ENCODE data around the gene AFF3.
A peak's percentile ranks its signal among the peaks of the same experiment; 100 is the strongest.

The AFF3 gene

GRCh38 chr2:100071335-100072043 is 70.9 kb downstream of the AFF3 start:
- TF ChIP-seq YY1 (IDR thresholded peaks at IDR 0.05; ENCODE audit: low read depth) (no peak), CREB1 (IDR thresholded peaks at IDR 0.05; ENCODE audit: low read depth) (no peak), MAX (IDR thresholded peaks at IDR 0.05) (no peak), CEBPB (IDR thresholded peaks at IDR 0.05) (no peak), EGR1 (IDR thresholded peaks at IDR 0.05) (no peak), REST (IDR thresholded peaks at IDR 0.05; ENCODE audit: low read depth) (no peak), TEAD4 (IDR thresholded peaks at IDR 0.05) (no peak), EP300 (IDR thresholded peaks at IDR 0.05; ENCODE audit: borderline replicate concordance) (no peak), USF1 (IDR thresholded peaks at IDR 0.05) (no peak), RAD21 (IDR thresholded peaks at IDR 0.05; ENCODE audit: low read depth) (no peak)

GRCh38 chr2:100070078-100070477 is 72.3 kb downstream of the AFF3 start:
- no peak for TF ChIP-seq ZBTB7A (IDR thresholded peaks at IDR 0.05; ENCODE audit: low read depth)
- no peak for TF ChIP-seq CREB1 (IDR thresholded peaks at IDR 0.05; ENCODE audit: low read depth)
- no peak for TF ChIP-seq RAD21 (IDR thresholded peaks at IDR 0.05; ENCODE audit: low read depth)
- TF ChIP-seq CEBPB (IDR thresholded peaks at IDR 0.05), result peak; percentile 64
- TF ChIP-seq EP300 (IDR thresholded peaks at IDR 0.05; ENCODE audit: borderline replicate concordance), result no peak
- no peak for TF ChIP-seq TCF12 (IDR thresholded peaks at IDR 0.05; ENCODE audit: low read depth)
- no peak for TF ChIP-seq FOXM1 (IDR thresholded peaks at IDR 0.05; ENCODE audit: borderline replicate concordance, low read depth)

GRCh38 chr2:100068395-100068794 is 74.0 kb downstream of the AFF3 start:
- TF ChIP-seq NFIC (IDR thresholded peaks at IDR 0.05) (no peak), TAF1 (IDR thresholded peaks at IDR 0.05; ENCODE audit: low read depth) (no peak), MAX (IDR thresholded peaks at IDR 0.05) (no peak), REST (IDR thresholded peaks at IDR 0.05; ENCODE audit: low read depth) (no peak), CREB1 (IDR thresholded peaks at IDR 0.05; ENCODE audit: low read depth) (no peak), EP300 (IDR thresholded peaks at IDR 0.05; ENCODE audit: borderline replicate concordance) (no peak), TEAD4 (IDR thresholded peaks at IDR 0.05) (no peak), RAD21 (IDR thresholded peaks at IDR 0.05; ENCODE audit: low read depth) (no peak), FOXM1 (IDR thresholded peaks at IDR 0.05; ENCODE audit: borderline replicate concordance, low read depth) (no peak), YY1 (IDR thresholded peaks at IDR 0.05; ENCODE audit: low read depth) (no peak), CEBPB (IDR thresholded peaks at IDR 0.05) (no peak), ZBTB7A (IDR thresholded peaks at IDR 0.05; ENCODE audit: low read depth) (no peak), USF1 (IDR thresholded peaks at IDR 0.05) (no peak), EGR1 (IDR thresholded peaks at IDR 0.05) (no peak), TCF12 (IDR thresholded peaks at IDR 0.05; ENCODE audit: low read depth) (no peak)

GRCh38 chr2:100067784-100068183 is 74.6 kb downstream of the AFF3 start:
- TF ChIP-seq ZBTB7A (IDR thresholded peaks at IDR 0.05; ENCODE audit: low read depth) (no peak), CREB1 (IDR thresholded peaks at IDR 0.05; ENCODE audit: low read depth) (no peak), FOXM1 (IDR thresholded peaks at IDR 0.05; ENCODE audit: borderline replicate concordance, low read depth) (no peak), TCF12 (IDR thresholded peaks at IDR 0.05; ENCODE audit: low read depth) (no peak)

GRCh38 chr2:100066856-100067255 is 75.5 kb downstream of the AFF3 start:
- TF ChIP-seq NFIC (IDR thresholded peaks at IDR 0.05) (no peak), EP300 (IDR thresholded peaks at IDR 0.05; ENCODE audit: borderline replicate concordance) (no peak), FOXM1 (IDR thresholded peaks at IDR 0.05; ENCODE audit: borderline replicate concordance, low read depth) (no peak), TEAD4 (IDR thresholded peaks at IDR 0.05) (no peak), TCF12 (IDR thresholded peaks at IDR 0.05; ENCODE audit: low read depth) (no peak)

GRCh38 chr2:100066246-100066645 is 76.1 kb downstream of the AFF3 start:
- TF ChIP-seq TCF12 (IDR thresholded peaks at IDR 0.05; ENCODE audit: low read depth) (no peak), CEBPB (IDR thresholded peaks at IDR 0.05) (no peak), REST (IDR thresholded peaks at IDR 0.05; ENCODE audit: low read depth) (no peak), RAD21 (IDR thresholded peaks at IDR 0.05; ENCODE audit: low read depth) (no peak), USF1 (IDR thresholded peaks at IDR 0.05) (no peak), CREB1 (IDR thresholded peaks at IDR 0.05; ENCODE audit: low read depth) (no peak), ZBTB7A (IDR thresholded peaks at IDR 0.05; ENCODE audit: low read depth) (no peak), TAF1 (IDR thresholded peaks at IDR 0.05; ENCODE audit: low read depth) (no peak), MAX (IDR thresholded peaks at IDR 0.05) (no peak), YY1 (IDR thresholded peaks at IDR 0.05; ENCODE audit: low read depth) (no peak), FOXM1 (IDR thresholded peaks at IDR 0.05; ENCODE audit: borderline replicate concordance, low read depth) (no peak), TEAD4 (IDR thresholded peaks at IDR 0.05) (no peak), EP300 (IDR thresholded peaks at IDR 0.05; ENCODE audit: borderline replicate concordance) (no peak), NFIC (IDR thresholded peaks at IDR 0.05) (no peak), EGR1 (IDR thresholded peaks at IDR 0.05) (no peak)

All from Ishikawa (cell line).